GM21717 (cell line): ENCODE measurements around the gene AUP1.
"Not testable (repeated sequence)": the region's sequence is repeated elsewhere in the genome, so short reads cannot be mapped to it uniquely, and the experiment has no call there.

Experiments
- ATAC-seq: cut with Tn5 transposase; IDR thresholded peaks from one replicate; pipeline ENCODE4 v1.9.1; 2021; ENCODE audit warnings: mild to moderate bottlenecking, moderate library complexity; ENCODE audit not compliant: unreplicated experiment

The AUP1 gene

GRCh38 chr2:74500578-74500946, 28.9 kb downstream of the AUP1 start:
- no peak for ATAC-seq

GRCh38 chr2:74499940-74500577, 29.4 kb downstream of the AUP1 start:
- ATAC-seq, result no peak

- ATAC-seq, result no peak
Measured at GRCh38 chr2:74499267-74499939, 30.1 kb downstream of the AUP1 start, which contains the start of gene LBX2. Gene LBX2 (minus strand): TSS chr2:74499603. CDS start chr2:74499537, 66 bp downstream.

GRCh38 chr2:74498500-74499266, 30.8 kb downstream of the AUP1 start:
- no peak for ATAC-seq

- no peak for ATAC-seq
Measured at GRCh38 chr2:74497777-74498499, 31.6 kb downstream of the AUP1 start.

- ATAC-seq, result no peak
Measured at GRCh38 chr2:74496997-74497776, 32.3 kb downstream of the AUP1 start.

GRCh38 chr2:74495440-74495839, 34.1 kb downstream of the AUP1 start:
- ATAC-seq, result no peak

GRCh38 chr2:74493546-74493945, 36.0 kb downstream of the AUP1 start:
- ATAC-seq, result no peak

GRCh38 chr2:74491648-74492544, 37.6 kb downstream of the AUP1 start:
- ATAC-seq, result no peak

- ATAC-seq, result no peak
Measured at GRCh38 chr2:74489906-74490305, 39.6 kb downstream of the AUP1 start.

GRCh38 chr2:74488643-74489481, 40.6 kb downstream of the AUP1 start:
- ATAC-seq, result no peak

GRCh38 chr2:74486141-74486540, 43.4 kb downstream of the AUP1 start:
- no peak for ATAC-seq

- not testable (repeated sequence) for ATAC-seq
Measured at GRCh38 chr2:74483675-74484164, 45.8 kb downstream of the AUP1 start.

GRCh38 chr2:74482801-74483674, 46.5 kb downstream of the AUP1 start, which contains the start of the genes CCDC142 and TTC31:
Gene CCDC142 (minus strand): TSS chr2:74482998. CDS start chr2:74482837, 161 bp downstream.
Gene TTC31 (plus strand): TSS chr2:74483081. CDS start chr2:74483096, 15 bp downstream.
- peak; percentile 88 for ATAC-seq

- ATAC-seq, result peak; percentile 36
Measured at GRCh38 chr2:74481961-74482800, 47.3 kb downstream of the AUP1 start.

- no peak for ATAC-seq
Measured at GRCh38 chr2:74481431-74481830, 48.1 kb downstream of the AUP1 start.
